Right lobe of liver (tissue), 6 donors: ENCODE measurements around the gene CMYA5. TPM values are rescaled to one million over a fixed set of nuclear protein-coding genes. Genes with fewer than 3 reads are reported as not detected.

Experiments
- ATAC-seq, 4 donors: fragments of 200-7000 bp; cut with Tn5 transposase; one replicate each; pipeline ENCODE4 v1.9.1; 2020; ENCODE audit warnings: mild to moderate bottlenecking in 4 of 4, moderate library complexity in 4 of 4
- DNase-seq, 3 donors: peaks; one replicate each; pipeline ENCODE4 v3.0.0-alpha.2; 2020
- H3K27ac ChIP-seq, 3 donors: fragments of 200-600 bp; one replicate each; pipeline ENCODE4 v1.8.0; 2022
- H3K27me3 ChIP-seq, 2 donors: fragments of 200-600 bp; one replicate each; pipeline ENCODE4 v1.8.0; 2022
- H3K36me3 ChIP-seq, 4 donors: fragments of 200-600 bp; sonication (generic) in 1 of 4; one replicate each; pipeline versions ENCODE4 v1.5.1 to v1.8.0; 2017 to 2022; ENCODE audit warnings: control low read depth in 1 of 4
- H3K4me1 ChIP-seq, 4 donors: fragments of 200-600 bp; sonication (generic) in 1 of 4; one replicate each; pipeline versions ENCODE4 v1.5.1 to v1.8.0; 2017 to 2022; ENCODE audit warnings: control low read depth in 1 of 4
- H3K4me3 ChIP-seq, 3 donors: fragments of 200-600 bp; one replicate each; pipeline ENCODE4 v1.8.0; 2022
- H3K9me3 ChIP-seq, 4 donors: fragments of 200-600 bp; sonication (generic) in 1 of 4; one replicate each; pipeline versions ENCODE4 v1.5.1 to v1.8.0; 2017 to 2022; ENCODE audit warnings: control low read depth in 1 of 4
- CTCF ChIP-seq, 4 donors: fragments of 200-600 bp in 3 of 4; fragments of 450-650 bp in 1 of 4; IDR thresholded peaks; one replicate each; pipeline versions ENCODE4 v1.5.1 to v1.8.0; 2016 to 2022; ENCODE audit warnings: antibody characterized with exemption in 4 of 4, mild to moderate bottlenecking in 2 of 4
- POLR2A ChIP-seq: fragments of 450-650 bp; IDR thresholded peaks from one replicate; pipeline ENCODE4 v1.6.1; 2017; ENCODE audit warnings: antibody characterized with exemption, mild to moderate bottlenecking
- WGBS: methylation state at CpG from one replicate; pipeline ENCODE4 v1.1.6; 2018; ENCODE audit warnings: low coverage, low lambda C conversion rate; ENCODE audit not compliant: insufficient coverage; ENCODE audit errors: missing lambda C conversion rate; 5-methylcytosine and 5-hydroxymethylcytosine counted together
- intact Hi-C, 2 donors: fragments of 100-400 bp; cut with DNase I; formaldehyde crosslinking; loops; one replicate each; pipeline versions ENCODE4 v1.11.2 to v1.14.1; 2022
- total RNA-seq, 6 experiments: library from RNA; depleted of rRNA in 2 of 6; stranded (reverse); fragments of >200 nt in 2 of 6; fragmentation: NEBNext Ultra II Directional in 3 of 6; extraction: Animal tissue kit (Norgen Biotek cat#: 25700) in 3 of 6; gene quantifications; one replicate each; pipeline versions ENCODE4 v1.1.0 to v1.2.4, GENCODE V29; 2016 to 2023
- donor health status: DM: no; HTN: yes; CAD: no.
- donor health status: DM: no; HTN: no; CAD: no.
- donor health status: DM: no; HTN: no; CAD: no.
- donor health status: DM: no; HTN: yes; CAD: no.
- donor health status: DM: no; HTN: yes; CAD: no.

CMYA5 gene
- total RNA-seq, 6 experiments from 2014 or later = 1.1 to 5.8 (median 2.8) TPM

- no peak for ATAC-seq
- DNase-seq = peak in 1 of 3 donors; percentile 28
- TF ChIP-seq CTCF (IDR thresholded peaks at IDR 0.05) (no peak), POLR2A (no peak)
- intact Hi-C loops = no loop called here
- Histone ChIP-seq H3K36me3 (no peaks in the 10 kb centered on the region), H3K4me3 (no peak overlapping the region), H3K27ac (no peak overlapping the region), H3K9me3 (no peaks in the 10 kb centered on the region), H3K4me1 (no peaks in the 10 kb centered on the region), H3K27me3 (no peaks in the 10 kb centered on the region)
- 82% methylated on average over 13 of the region's 15 CpGs for WGBS
Observed at GRCh38 chr5:79843450-79844388, 154.1 kb downstream of the CMYA5 start.

GRCh38 chr5:79844571-79844970 lies 154.9 kb downstream of the CMYA5 start:
- no peak overlapping the region for H3K4me3 ChIP-seq
- ATAC-seq (no peak), DNase-seq (no peak)
- H3K4me1 ChIP-seq = no peaks in the 10 kb centered on the region
- 83% methylated on average over 1 of the region's 1 CpG for WGBS
- no peaks in the 10 kb centered on the region for H3K27me3 ChIP-seq
- no peaks in the 10 kb centered on the region for H3K36me3 ChIP-seq
- intact Hi-C loops = no loop called here
- H3K9me3 ChIP-seq = no peaks in the 10 kb centered on the region
- TF ChIP-seq CTCF (IDR thresholded peaks at IDR 0.05) (no peak), POLR2A (no peak)
- no peak overlapping the region for H3K27ac ChIP-seq

- H3K27me3 ChIP-seq = no peaks in the 10 kb centered on the region
- 73% methylated on average over 6 of the region's 7 CpGs for WGBS
- H3K36me3 ChIP-seq = no peaks in the 10 kb centered on the region
- intact Hi-C loops = no loop called here
- TF ChIP-seq POLR2A = no peak
- TF ChIP-seq CTCF (IDR thresholded peaks at IDR 0.05) = no peak
- no peak for ATAC-seq
- no peak overlapping the region for H3K27ac ChIP-seq
- H3K4me3 ChIP-seq = no peak overlapping the region
- H3K4me1 ChIP-seq = no peaks in the 10 kb centered on the region
- peak in 1 of 3 donors; percentile 6 for DNase-seq
- H3K9me3 ChIP-seq = no peaks in the 10 kb centered on the region
Observed at GRCh38 chr5:79845448-79846197, 156.0 kb downstream of the CMYA5 start.

GRCh38 chr5:79846198-79846521 lies 156.5 kb downstream of the CMYA5 start:
- no peak for TF ChIP-seq POLR2A
- TF ChIP-seq CTCF (IDR thresholded peaks at IDR 0.05) = no peak
- H3K27ac ChIP-seq = no peak overlapping the region
- H3K4me3 ChIP-seq = no peak overlapping the region
- H3K36me3 ChIP-seq = no peaks in the 10 kb centered on the region
- H3K27me3 ChIP-seq = no peaks in the 10 kb centered on the region
- H3K9me3 ChIP-seq = no peaks in the 10 kb centered on the region
- intact Hi-C loops = no loop called here
- 65% methylated on average over 3 of the region's 3 CpGs for WGBS
- DNase-seq = no peak
- H3K4me1 ChIP-seq = no peaks in the 10 kb centered on the region
- ATAC-seq = no peak
